WTC11 (cell line): Measurements from ENCODE around the gene ZNF232. TPM values are rescaled to one million over a fixed set of nuclear protein-coding genes. Genes with fewer than 3 reads are reported as not detected.
"Not testable (repeated sequence)": the region's sequence is repeated elsewhere in the genome, so short reads cannot be mapped to it uniquely, and the experiment has no call there.

Experiments used
- ATAC-seq: fragments of 200-7000 bp; cut with Tn5 transposase; 2 replicates; pipeline ENCODE4 v1.10.0; 2021; ENCODE audit warnings: mild to moderate bottlenecking, moderate library complexity
- CTCF ChIA-PET: fragments of 300-600 bp; sonication (Branson Sonifier 250); formaldehyde crosslinking; loops from one replicate; lab custom pipeline; 2021; ENCODE audit warnings: antibody characterized with exemption; lab: Charles Lee
- POLR2A ChIA-PET: fragments of 350-600 bp; sonication (Branson Sonifier 250); formaldehyde crosslinking; loops from one replicate; lab custom pipeline; 2021; ENCODE audit warnings: antibody characterized with exemption; lab: Charles Lee
- DNase-seq: peaks from one replicate; pipeline ENCODE4 v3.0.0; 2021; ENCODE audit warnings: low spot score
- H3K27ac Mint-ChIP-seq: 2 replicates; pipeline ENCODE4 v1.8.0; 2021; ENCODE audit warnings: mixed read lengths
- H3K27me3 Mint-ChIP-seq: 2 replicates; pipeline ENCODE4 v1.8.0; 2021; ENCODE audit warnings: low read depth, mild to moderate bottlenecking, moderate library complexity, mixed read lengths
- H3K36me3 Mint-ChIP-seq: 2 replicates; pipeline ENCODE4 v1.8.0; 2021; ENCODE audit warnings: mixed read lengths
- H3K4me1 Mint-ChIP-seq: 2 replicates; pipeline ENCODE4 v1.8.0; 2022; ENCODE audit warnings: mixed read lengths
- H3K4me3 Mint-ChIP-seq: 2 replicates; pipeline ENCODE4 v1.8.0; 2021; ENCODE audit warnings: mild to moderate bottlenecking, moderate library complexity, mixed read lengths
- H3K9me3 Mint-ChIP-seq: 2 replicates; pipeline ENCODE4 v1.8.0; 2021; ENCODE audit warnings: mixed read lengths
- CREB1 ChIP-seq: sonication (generic); formaldehyde crosslinking; IDR thresholded peaks from 2 replicates; pipeline ENCODE4 v1.8.0; 2023; ENCODE audit warnings: mild to moderate bottlenecking, missing genetic modification reagents
- IRF2 ChIP-seq: sonication (generic); formaldehyde crosslinking; IDR thresholded peaks from 2 replicates; pipeline ENCODE4 v1.8.0; 2022; ENCODE audit warnings: low read depth, missing genetic modification reagents, borderline replicate concordance
- KAT7 ChIP-seq: sonication (generic); formaldehyde crosslinking; IDR thresholded peaks from 2 replicates; pipeline ENCODE4 v1.8.1; 2023; ENCODE audit warnings: missing genetic modification reagents, mild to moderate bottlenecking, borderline replicate concordance
- SMAD4 ChIP-seq: sonication (generic); formaldehyde crosslinking; IDR thresholded peaks from 2 replicates; pipeline ENCODE4 v1.8.0; 2022; ENCODE audit warnings: mild to moderate bottlenecking, missing genetic modification reagents
- SP1 ChIP-seq: sonication (generic); formaldehyde crosslinking; conservative IDR thresholded peaks from 2 replicates; pipeline ENCODE4 v1.8.1; 2022; ENCODE audit warnings: missing genetic modification reagents
- ZNF396 ChIP-seq: fragments of 250-450 bp; sonication (Bioruptor Pico); IDR thresholded peaks from 2 replicates; pipeline ENCODE4 v1.8.0; 2021; ENCODE audit warnings: mild to moderate bottlenecking, moderate library complexity, borderline replicate concordance
- total RNA-seq: library from RNA; stranded (reverse); gene quantifications from 3 replicates; pipeline ENCODE4 v1.2.3, GENCODE V29; 2021
- TF ChIP-seq, protein P1 (sequence below): sonication (generic); formaldehyde crosslinking; IDR thresholded peaks from 2 replicates; pipeline ENCODE4 v1.8.1; 2023; ENCODE audit warnings: mild to moderate bottlenecking, missing genetic modification reagents
- TF ChIP-seq, protein P2 (sequence below): sonication (generic); formaldehyde crosslinking; IDR thresholded peaks from 2 replicates; pipeline ENCODE4 v1.8.1; 2022; ENCODE audit warnings: mild to moderate bottlenecking, missing genetic modification reagents, moderate library complexity, borderline replicate concordance

Gene ZNF232
- total RNA-seq, 1 experiment from 2014 or later = 21.7 TPM

DNA sequence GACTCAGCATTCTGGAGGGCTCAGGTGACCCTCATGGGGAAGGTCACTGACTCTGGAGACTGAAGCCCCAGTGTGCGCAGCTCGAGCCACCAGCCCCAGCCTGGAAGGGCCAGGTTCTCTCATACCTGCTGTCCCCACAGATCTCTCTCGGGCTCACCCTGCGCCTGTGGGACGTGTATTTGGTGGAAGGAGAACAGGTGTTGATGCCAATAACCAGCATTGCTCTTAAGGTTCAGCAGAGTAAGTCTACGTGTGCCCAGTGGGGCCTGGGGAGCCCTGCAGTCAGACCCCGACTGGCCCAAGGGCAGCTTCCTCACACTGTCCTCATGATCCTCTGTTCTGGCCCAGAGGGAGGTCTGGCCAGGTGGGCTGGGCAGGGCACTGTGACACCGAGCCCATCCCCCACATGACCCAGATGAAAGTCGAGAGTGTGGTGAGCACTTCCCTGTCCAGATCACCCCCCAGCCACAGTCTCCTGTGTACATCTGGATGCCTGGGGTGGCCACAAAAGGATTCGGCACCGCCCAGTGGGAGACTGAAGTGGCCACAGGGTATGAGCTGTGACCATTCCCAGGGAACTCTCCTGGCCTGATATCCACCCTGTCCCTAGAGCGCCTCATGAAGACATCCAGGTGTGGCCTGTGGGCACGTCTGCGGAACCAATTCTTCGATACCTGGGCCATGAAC is 26.0 kb upstream of the ZNF232 start:
- CTCF ChIA-PET, H3K4me1 Mint-ChIP-seq, H3K27me3 Mint-ChIP-seq, H3K27ac Mint-ChIP-seq, ATAC-seq, DNase-seq, H3K9me3 Mint-ChIP-seq, H3K4me3 Mint-ChIP-seq, H3K36me3 Mint-ChIP-seq, POLR2A ChIA-PET: not testable (repeated sequence)

DNA sequence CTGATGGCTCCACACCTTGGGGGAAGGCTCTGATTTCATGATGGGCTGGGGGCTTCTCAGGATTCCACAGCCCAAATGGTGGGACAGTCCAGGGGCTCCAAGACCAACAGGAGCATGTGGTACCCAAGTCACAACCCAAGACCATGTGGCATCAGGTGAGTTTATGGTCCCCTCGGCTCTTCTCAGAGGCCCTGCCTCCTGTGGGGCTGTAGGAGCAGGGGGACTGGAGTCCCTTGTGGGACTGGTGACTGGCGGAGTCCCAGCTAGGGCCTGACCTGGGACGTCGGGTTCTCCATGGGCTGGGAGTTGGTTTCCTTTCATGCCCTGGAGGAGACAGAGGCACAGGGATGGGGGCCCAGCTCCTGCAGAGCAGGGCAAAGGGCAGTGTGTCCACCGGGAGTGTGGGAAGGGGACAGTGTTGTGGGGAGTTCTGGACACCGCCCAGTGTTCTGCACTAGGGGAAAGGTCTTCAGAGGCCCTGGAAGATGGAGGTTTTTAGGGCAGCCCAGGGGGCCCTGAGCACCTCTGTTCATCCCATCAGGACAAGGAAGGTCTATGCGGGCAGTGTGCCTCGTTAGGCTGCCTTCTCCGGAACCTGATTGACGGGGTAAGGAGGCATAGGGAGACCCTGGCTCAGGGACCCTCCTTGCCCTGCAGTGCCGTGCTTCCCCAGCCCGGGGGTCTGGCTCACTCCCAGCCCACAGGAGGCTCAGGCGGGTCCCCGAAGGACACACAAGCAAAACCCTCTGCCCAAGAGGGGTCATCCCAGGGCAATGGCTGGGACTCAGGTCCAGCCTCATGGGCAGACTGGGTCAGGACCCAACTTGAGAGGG is 25.1 kb upstream of the ZNF232 start:
- ATAC-seq, H3K27me3 Mint-ChIP-seq, DNase-seq, H3K9me3 Mint-ChIP-seq, H3K4me1 Mint-ChIP-seq, H3K4me3 Mint-ChIP-seq, POLR2A ChIA-PET, H3K36me3 Mint-ChIP-seq, H3K27ac Mint-ChIP-seq, CTCF ChIA-PET: not testable (repeated sequence)

DNA sequence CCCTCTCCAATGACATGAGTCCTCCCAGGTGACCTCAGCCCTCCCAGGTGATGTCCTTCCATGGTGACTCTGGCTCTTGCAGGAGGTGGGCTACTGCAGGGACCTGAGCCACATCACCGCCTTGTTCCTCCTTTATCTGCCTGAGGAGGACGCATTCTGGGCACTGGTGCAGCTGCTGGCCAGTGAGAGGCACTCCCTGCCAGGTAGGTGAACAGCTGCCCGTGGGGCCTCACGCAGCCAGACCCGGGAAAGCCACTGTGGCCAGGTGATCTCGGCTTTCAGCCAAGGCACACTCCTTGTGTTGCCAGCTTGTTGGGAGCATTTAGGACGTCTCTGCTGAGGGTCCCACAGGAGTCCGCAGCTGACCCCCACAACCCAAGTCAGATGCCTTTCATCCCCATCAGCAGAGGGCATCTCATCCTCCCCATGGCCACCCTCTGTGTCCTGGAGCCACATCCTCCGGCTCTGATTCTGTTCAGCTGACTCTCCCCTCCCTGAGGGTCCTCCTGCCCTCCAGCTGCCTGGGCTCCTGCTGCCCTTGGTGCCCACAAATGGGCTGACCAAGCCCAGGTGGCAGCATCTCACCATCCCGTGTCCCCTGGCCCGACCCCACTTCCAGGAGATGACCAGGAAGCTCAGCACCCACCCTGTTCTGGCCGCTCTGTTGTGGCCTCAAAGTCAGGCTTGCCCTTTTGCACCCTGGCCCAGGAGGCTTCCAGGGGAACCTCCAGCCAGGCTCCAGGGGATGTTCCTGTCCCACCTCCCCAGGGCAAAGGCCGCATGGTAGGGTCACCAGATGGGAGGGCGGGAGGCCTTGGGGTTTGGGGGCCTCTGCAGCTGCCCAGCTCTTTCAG is 24.3 kb upstream of the ZNF232 start:
- Mint-ChIP-seq H3K4me3 (no peak overlapping the region), H3K27ac (no peak overlapping the region), H3K36me3 (no peaks in the 10 kb centered on the region), H3K4me1 (no peaks in the 10 kb centered on the region), H3K9me3 (no peaks in the 10 kb centered on the region), H3K27me3 (no peaks in the 10 kb centered on the region; the same call in 1 of the 2 replicates)
- no peak for TF ChIP-seq IRF2 (CRISPR knock-in tag)
- TF ChIP-seq, protein P1, sequence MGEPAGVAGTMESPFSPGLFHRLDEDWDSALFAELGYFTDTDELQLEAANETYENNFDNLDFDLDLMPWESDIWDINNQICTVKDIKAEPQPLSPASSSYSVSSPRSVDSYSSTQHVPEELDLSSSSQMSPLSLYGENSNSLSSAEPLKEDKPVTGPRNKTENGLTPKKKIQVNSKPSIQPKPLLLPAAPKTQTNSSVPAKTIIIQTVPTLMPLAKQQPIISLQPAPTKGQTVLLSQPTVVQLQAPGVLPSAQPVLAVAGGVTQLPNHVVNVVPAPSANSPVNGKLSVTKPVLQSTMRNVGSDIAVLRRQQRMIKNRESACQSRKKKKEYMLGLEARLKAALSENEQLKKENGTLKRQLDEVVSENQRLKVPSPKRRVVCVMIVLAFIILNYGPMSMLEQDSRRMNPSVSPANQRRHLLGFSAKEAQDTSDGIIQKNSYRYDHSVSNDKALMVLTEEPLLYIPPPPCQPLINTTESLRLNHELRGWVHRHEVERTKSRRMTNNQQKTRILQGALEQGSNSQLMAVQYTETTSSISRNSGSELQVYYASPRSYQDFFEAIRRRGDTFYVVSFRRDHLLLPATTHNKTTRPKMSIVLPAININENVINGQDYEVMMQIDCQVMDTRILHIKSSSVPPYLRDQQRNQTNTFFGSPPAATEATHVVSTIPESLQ (CRISPR knock-in tag) = no peak
- ATAC-seq (no peak), DNase-seq (no peak)
- ChIA-PET POLR2A (no interaction called here), CTCF (interaction anchor here (0.8 kb wide), 1 partner anchor 102 kb away, joined by 3 read pairs; no protein-coding TSS in a partner anchor)

DNA sequence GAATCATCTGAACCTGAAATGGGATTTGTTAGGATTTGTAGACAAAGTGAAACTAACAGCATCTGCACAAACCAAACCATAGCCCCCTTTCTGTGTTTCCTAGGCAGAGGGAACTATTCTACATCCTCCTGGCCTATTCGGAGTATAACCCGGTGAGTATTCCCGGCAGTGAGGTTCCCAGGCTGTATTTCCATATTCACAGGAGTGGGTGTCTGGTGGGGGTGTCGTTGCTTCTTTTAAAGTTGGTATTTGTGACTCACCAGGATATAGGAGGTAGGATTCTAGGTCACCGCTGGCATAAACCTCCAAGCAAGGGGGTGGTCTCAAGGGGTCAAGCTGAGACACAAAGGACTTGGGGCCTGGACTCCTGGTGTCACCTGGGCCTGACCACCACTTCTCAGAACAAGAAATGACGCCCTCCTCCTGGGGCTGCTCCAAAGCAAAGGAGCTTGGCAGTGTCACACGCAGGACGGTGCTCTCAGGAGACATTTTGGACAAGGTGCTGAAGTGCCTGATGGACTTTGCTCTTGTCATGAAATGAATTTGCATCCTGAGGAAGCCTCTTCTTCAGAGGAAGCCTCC is 23.5 kb upstream of the ZNF232 start:
- H3K27ac Mint-ChIP-seq, H3K4me1 Mint-ChIP-seq, POLR2A ChIA-PET: not testable (repeated sequence)

DNA sequence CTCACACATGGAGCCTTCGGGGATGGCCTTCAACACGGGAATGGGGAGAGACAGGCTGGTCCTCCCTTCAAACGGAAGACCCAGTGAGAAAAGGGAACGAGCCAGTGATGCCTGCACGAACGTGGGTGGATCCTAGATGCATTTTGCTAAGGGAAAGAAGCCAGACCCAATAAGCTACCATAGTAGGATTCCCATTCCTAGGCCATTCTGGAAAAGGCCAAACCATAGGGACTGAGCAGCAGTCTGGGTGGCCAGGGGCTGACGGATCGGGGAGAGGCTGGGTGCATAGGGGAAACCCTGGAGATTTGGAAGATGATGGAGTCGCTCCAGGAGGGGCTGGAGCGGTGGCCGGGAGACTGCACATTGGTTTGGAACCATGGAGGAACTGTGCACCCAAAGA is 22.9 kb upstream of the ZNF232 start:
- H3K9me3 Mint-ChIP-seq, H3K27ac Mint-ChIP-seq, DNase-seq, H3K4me1 Mint-ChIP-seq, H3K4me3 Mint-ChIP-seq, H3K36me3 Mint-ChIP-seq, H3K27me3 Mint-ChIP-seq, CTCF ChIA-PET, ATAC-seq, POLR2A ChIA-PET: not testable (repeated sequence)

More for the DNA sequence above, 23.5 kb upstream of the ZNF232 start:
- CTCF ChIA-PET = interaction anchor here (0.8 kb wide), 1 partner anchor 103 kb away, joined by 3 read pairs; no protein-coding TSS in a partner anchor
- ATAC-seq, H3K9me3 Mint-ChIP-seq, H3K4me3 Mint-ChIP-seq, H3K36me3 Mint-ChIP-seq, H3K27me3 Mint-ChIP-seq, DNase-seq: not testable (repeated sequence)

DNA sequence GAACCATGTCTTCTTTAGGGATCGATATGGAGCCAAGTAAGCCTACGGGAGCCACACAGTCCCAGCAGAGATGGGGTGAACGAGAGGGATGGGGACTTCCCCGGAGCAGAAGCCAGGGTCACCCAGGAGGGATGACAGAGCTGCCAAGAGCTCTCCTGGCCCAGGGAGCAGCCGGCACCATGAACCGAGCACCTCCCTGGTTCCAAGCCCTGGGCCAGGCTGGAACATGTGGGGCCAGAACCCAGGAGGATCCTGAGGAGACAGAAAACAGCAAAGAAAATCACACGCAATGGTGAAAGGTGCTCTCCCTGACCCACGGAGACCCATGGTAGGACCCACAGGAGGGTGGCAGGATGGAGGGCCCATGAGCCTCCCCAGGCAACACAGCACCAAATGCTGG is 22.3 kb upstream of the ZNF232 start:
- H3K27ac Mint-ChIP-seq, H3K4me1 Mint-ChIP-seq, H3K4me3 Mint-ChIP-seq, DNase-seq, H3K36me3 Mint-ChIP-seq, H3K27me3 Mint-ChIP-seq, CTCF ChIA-PET, ATAC-seq, POLR2A ChIA-PET, H3K9me3 Mint-ChIP-seq: not testable (repeated sequence)

DNA sequence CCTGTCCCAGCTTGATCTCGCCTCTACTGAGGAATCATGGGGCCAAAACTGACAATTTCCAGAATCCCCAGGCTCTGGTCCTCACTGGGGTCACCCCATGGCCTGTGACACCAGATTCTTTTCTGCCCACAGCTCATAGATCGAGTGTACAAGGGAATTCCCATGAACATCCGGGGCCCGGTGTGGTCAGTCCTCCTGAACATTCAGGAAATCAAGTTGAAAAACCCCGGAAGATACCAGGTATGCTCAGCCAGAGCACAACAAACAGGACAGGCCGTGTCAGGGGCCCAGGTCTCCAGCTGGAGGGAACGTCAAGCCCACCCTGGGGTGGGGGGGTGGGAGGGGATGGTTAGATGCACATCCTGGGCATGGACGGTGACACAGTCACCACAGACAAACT is 21.6 kb upstream of the ZNF232 start:
- no peaks in the 10 kb centered on the region for H3K36me3 Mint-ChIP-seq
- CTCF ChIA-PET = no interaction called here

DNA sequence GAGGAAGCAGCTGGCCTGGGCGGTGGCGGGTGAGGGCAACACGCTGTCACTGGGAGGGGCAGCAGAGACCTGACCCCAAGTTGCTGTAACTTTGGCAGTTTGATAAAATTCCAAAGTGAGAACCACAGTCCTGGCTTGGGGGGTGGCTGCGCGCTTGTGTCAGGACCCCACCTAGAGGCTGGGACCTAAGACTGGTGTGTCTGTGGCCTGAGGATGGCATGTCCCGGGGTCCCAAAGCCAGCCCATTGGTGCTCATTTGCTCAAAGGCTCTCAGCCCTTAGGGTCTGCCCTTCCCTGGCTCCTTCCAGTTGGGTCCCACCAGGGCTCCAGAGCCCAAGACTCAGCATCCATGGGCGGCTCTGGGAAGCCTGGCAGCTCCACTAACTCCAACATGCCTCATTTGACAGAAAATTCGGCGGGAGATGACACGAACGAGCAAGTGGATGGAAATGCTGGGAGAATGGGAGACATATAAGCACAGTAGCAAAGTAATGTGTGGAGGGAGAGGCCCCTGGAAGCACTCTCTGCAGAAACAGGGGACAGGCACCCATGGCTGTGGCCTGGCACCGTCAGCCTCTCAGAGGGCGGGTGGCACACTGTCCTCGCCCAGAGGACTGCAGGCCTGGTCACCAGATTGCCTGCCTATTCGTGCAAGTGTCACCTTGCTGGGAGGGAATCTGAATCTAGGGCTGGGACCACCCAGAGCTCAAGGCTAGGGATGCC is 21.0 kb upstream of the ZNF232 start:
- POLR2A ChIA-PET, H3K27me3 Mint-ChIP-seq, CTCF ChIA-PET, DNase-seq, H3K36me3 Mint-ChIP-seq, H3K4me1 Mint-ChIP-seq, H3K4me3 Mint-ChIP-seq, H3K27ac Mint-ChIP-seq, ATAC-seq, H3K9me3 Mint-ChIP-seq: not testable (repeated sequence)

More for the DNA sequence above, 21.6 kb upstream of the ZNF232 start:
- no peaks in the 10 kb centered on the region for H3K9me3 Mint-ChIP-seq
- H3K4me3 Mint-ChIP-seq = no peak overlapping the region
- no peak overlapping the region for H3K27ac Mint-ChIP-seq
- POLR2A ChIA-PET = no interaction called here
- ATAC-seq = no peak
- DNase-seq = no peak
- no peaks in the 10 kb centered on the region for H3K4me1 Mint-ChIP-seq
- H3K27me3 Mint-ChIP-seq = no peaks in the 10 kb centered on the region; the same call in 1 of the 2 replicates
- TF ChIP-seq SMAD4 (CRISPR knock-in tag) (no peak), ZNF396 (CRISPR knock-in tag) (no peak), CREB1 (CRISPR knock-in tag) (no peak), KAT7 (CRISPR knock-in tag) (no peak), SP1 (CRISPR knock-in tag) (no peak)
- TF ChIP-seq, protein P2, sequence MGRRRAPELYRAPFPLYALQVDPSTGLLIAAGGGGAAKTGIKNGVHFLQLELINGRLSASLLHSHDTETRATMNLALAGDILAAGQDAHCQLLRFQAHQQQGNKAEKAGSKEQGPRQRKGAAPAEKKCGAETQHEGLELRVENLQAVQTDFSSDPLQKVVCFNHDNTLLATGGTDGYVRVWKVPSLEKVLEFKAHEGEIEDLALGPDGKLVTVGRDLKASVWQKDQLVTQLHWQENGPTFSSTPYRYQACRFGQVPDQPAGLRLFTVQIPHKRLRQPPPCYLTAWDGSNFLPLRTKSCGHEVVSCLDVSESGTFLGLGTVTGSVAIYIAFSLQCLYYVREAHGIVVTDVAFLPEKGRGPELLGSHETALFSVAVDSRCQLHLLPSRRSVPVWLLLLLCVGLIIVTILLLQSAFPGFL = no peak
